ENCODE results near the gene COL27A1. TPM values are rescaled to one million over a fixed set of nuclear protein-coding genes. Genes with fewer than 3 reads are reported as not detected.
"Not testable (repeated sequence)": the region's sequence is repeated elsewhere in the genome, so short reads cannot be mapped to it uniquely, and the experiment has no call there.

The COL27A1 gene
- total RNA-seq, 1 donor from 2014 or later: 3.9 TPM

DNA sequence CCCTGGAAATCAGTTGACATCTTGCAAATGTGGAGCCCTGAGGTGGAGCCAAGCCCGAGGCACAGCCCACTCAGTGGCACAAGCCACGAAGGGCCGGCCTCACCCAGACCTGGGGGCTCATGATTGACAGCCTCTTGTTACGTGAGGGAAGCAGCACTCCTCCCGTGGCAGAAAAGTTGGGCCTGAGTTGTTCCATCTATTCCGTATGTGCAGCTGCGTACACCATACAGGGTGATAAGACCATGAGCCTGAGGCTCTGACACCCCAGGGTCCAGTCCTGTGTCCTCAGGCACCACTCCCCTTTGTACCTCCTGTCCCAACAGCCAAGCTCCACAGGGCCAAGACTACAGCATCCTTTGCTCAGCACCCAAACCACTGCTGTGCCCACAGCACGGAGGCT, 172.4 kb downstream of the COL27A1 start:
- no peak overlapping the region for H3K27ac Mint-ChIP-seq (ENCODE audit: unreplicated experiment)
- no peaks in the 10 kb centered on the region for H3K27me3 Mint-ChIP-seq (ENCODE audit: unreplicated experiment)
- no peak overlapping the region for H3K4me3 Mint-ChIP-seq (ENCODE audit: unreplicated experiment)
- no peaks in the 10 kb centered on the region for H3K4me1 Mint-ChIP-seq (ENCODE audit: low read depth, unreplicated experiment)
- TF ChIP-seq, protein P1, sequence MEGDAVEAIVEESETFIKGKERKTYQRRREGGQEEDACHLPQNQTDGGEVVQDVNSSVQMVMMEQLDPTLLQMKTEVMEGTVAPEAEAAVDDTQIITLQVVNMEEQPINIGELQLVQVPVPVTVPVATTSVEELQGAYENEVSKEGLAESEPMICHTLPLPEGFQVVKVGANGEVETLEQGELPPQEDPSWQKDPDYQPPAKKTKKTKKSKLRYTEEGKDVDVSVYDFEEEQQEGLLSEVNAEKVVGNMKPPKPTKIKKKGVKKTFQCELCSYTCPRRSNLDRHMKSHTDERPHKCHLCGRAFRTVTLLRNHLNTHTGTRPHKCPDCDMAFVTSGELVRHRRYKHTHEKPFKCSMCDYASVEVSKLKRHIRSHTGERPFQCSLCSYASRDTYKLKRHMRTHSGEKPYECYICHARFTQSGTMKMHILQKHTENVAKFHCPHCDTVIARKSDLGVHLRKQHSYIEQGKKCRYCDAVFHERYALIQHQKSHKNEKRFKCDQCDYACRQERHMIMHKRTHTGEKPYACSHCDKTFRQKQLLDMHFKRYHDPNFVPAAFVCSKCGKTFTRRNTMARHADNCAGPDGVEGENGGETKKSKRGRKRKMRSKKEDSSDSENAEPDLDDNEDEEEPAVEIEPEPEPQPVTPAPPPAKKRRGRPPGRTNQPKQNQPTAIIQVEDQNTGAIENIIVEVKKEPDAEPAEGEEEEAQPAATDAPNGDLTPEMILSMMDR (IDR thresholded peaks at IDR 0.05; ENCODE audit: partially characterized antibody, unreplicated experiment): no peak
- H3K9me3 Mint-ChIP-seq (ENCODE audit: unreplicated experiment): peaks cover 2% of the 10 kb centered on the region
- DNase-seq: no peak
- H3K36me3 Mint-ChIP-seq (ENCODE audit: unreplicated experiment): no peaks in the 10 kb centered on the region

DNA sequence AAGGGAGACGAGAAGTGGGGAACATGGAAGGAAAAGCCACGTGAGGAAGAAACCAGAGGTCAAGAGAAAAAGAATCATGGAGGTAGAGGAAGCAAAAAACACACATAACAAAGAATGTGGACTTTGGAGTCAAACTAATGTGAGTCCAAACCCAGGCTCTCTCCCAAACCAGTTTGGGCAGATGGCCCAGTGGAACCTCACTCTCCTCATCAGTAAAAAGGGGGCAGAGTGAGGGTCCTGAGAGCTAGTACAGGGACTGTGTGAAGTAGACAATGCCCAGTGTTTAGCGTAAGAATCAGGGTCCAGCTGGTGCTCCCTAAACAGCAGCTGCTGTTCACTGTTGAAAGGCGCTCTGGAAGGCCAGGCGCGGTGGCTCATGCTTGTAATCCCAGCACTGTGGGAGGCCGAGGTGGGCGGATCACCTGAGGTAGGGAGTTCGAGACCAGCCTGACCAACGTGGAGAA, 173.1 kb downstream of the COL27A1 start:
- H3K27me3 Mint-ChIP-seq (ENCODE audit: unreplicated experiment); H3K36me3 Mint-ChIP-seq (ENCODE audit: unreplicated experiment); DNase-seq; H3K4me3 Mint-ChIP-seq (ENCODE audit: unreplicated experiment); H3K4me1 Mint-ChIP-seq (ENCODE audit: low read depth, unreplicated experiment); H3K9me3 Mint-ChIP-seq (ENCODE audit: unreplicated experiment); H3K27ac Mint-ChIP-seq (ENCODE audit: unreplicated experiment): not testable (repeated sequence)

DNA sequence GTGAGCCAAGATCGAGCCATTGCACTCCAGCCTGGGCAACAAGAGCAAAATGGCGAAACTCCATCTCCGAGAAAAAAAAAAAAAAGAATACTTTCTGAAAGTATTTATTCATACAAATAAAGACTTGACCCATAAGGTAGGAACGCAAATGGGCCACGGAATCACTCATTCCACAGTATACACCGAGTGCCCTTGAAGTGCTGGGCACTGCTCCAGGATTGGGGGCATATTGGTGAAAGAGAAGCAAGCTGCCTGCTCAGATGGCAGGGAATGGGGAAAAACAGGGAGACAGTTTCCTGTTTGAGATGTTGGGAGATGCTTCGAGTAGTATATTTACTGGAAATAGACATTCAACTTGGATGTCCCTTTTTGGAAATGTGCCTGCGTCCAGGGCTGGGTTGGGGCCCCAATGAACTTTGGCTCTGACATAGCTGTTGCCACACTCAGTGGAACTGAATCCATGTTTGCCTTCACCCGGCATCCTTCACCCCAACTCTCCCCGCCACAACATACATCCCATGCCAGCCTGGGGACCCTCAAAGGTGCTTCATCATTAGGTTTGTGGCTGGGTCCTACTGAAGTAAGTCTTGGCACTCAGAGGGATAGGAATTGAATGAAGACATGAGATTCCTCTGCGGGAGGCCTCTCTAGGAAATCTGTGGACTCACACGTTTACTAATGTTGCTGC, 173.7 kb downstream of the COL27A1 start:
- H3K4me3 Mint-ChIP-seq (ENCODE audit: unreplicated experiment); H3K9me3 Mint-ChIP-seq (ENCODE audit: unreplicated experiment); DNase-seq; H3K4me1 Mint-ChIP-seq (ENCODE audit: low read depth, unreplicated experiment); H3K36me3 Mint-ChIP-seq (ENCODE audit: unreplicated experiment); H3K27me3 Mint-ChIP-seq (ENCODE audit: unreplicated experiment); H3K27ac Mint-ChIP-seq (ENCODE audit: unreplicated experiment): not testable (repeated sequence)

DNA sequence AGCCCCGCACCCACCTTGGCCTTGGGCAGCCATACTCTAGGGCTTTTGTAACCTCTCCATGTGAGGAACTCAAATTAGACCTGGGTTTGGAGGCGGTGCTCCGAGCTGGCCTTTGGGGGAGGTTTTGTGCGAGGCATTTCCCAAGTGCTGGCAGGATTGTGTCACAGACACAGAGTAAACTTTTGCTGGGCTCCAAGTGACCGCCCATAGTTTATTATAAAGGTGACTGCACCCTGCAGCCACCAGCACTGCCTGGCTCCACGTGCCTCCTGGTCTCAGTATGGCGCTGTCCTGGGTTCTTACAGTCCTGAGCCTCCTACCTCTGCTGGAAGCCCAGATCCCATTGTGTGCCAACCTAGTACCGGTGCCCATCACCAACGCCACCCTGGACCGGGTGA, 174.3 kb downstream of the COL27A1 start, which contains the start of gene ORM2:
ORM2 (plus strand) TSS at position 245 of the 398 bp plus-strand sequence; CDS start at position 281, 36 bp downstream.
- not testable (repeated sequence) for H3K36me3 Mint-ChIP-seq (ENCODE audit: unreplicated experiment); H3K4me3 Mint-ChIP-seq (ENCODE audit: unreplicated experiment); H3K27me3 Mint-ChIP-seq (ENCODE audit: unreplicated experiment); H3K9me3 Mint-ChIP-seq (ENCODE audit: unreplicated experiment); H3K27ac Mint-ChIP-seq (ENCODE audit: unreplicated experiment); H3K4me1 Mint-ChIP-seq (ENCODE audit: low read depth, unreplicated experiment); DNase-seq

DNA sequence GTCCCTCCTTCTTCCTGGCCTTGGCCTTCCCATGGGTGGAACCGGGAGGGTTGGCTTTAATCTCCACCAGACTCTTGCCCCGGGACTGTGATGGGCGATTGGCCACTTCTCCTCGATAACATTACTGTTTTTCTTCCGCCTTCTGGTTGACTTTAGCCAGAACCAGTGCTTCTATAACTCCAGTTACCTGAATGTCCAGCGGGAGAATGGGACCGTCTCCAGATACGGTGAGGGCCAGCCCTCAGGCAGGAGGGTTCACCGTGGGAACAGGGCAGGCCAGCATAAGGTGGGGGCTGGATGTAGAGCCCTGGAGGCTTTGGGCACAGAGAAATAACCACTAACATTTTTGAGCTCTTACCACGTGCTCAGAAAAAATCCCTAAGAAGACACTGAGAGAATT, 175.3 kb downstream of the COL27A1 start:
- no peaks in the 10 kb centered on the region for H3K36me3 Mint-ChIP-seq (ENCODE audit: unreplicated experiment)
- no peak overlapping the region for H3K27ac Mint-ChIP-seq (ENCODE audit: unreplicated experiment)
- H3K27me3 Mint-ChIP-seq (ENCODE audit: unreplicated experiment): no peaks in the 10 kb centered on the region
- no peak for DNase-seq
- H3K4me1 Mint-ChIP-seq (ENCODE audit: low read depth, unreplicated experiment): no peaks in the 10 kb centered on the region
- TF ChIP-seq, protein P1 (IDR thresholded peaks at IDR 0.05; ENCODE audit: partially characterized antibody, unreplicated experiment): no peak
- H3K4me3 Mint-ChIP-seq (ENCODE audit: unreplicated experiment): no peak overlapping the region
- H3K9me3 Mint-ChIP-seq (ENCODE audit: unreplicated experiment): peaks cover 2% of the 10 kb centered on the region

DNA sequence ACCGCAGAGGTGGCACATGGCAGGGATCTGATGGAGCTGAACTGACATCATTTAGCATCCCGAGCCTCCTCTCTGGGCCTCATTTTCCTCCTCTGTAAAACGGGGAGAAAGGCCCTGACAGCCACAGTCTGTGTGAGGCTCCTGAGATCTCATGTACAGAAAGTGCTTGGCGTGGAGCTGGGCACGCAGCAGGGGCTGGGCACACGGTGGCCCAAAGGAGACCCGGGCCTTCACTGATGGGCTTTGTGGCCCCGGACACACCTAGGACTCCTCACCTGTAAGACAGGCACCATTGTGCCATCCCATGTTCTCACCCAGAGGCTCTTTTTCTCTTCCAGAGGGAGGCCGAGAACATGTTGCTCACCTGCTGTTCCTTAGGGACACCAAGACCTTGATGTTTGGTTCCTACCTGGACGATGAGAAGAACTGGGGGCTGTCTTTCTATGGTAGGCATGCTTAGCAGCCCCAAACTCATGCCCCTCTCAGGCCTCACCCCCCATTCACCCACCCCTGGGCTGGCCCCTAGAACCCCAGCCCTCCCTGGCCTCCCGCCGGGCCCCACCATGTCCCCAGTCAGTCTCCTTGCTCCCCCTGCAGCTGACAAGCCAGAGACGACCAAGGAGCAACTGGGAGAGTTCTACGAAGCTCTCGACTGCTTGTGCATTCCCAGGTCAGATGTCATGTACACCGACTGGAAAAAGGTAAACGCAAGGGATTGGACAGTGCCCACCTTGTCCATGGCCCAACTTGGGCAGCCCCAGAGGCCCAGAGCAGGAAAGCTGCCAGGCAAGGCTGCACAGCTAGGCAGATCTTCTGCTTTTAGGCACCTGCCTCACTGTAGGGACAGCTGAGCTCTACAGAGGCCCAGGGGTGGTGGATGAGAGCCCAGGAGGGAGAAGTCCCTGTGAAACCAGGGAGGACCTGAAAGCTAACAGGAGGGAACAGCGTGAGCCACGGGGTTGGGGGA, 176.2 kb downstream of the COL27A1 start:
- not testable (repeated sequence) for H3K4me1 Mint-ChIP-seq (ENCODE audit: low read depth, unreplicated experiment); H3K4me3 Mint-ChIP-seq (ENCODE audit: unreplicated experiment)

DNA sequence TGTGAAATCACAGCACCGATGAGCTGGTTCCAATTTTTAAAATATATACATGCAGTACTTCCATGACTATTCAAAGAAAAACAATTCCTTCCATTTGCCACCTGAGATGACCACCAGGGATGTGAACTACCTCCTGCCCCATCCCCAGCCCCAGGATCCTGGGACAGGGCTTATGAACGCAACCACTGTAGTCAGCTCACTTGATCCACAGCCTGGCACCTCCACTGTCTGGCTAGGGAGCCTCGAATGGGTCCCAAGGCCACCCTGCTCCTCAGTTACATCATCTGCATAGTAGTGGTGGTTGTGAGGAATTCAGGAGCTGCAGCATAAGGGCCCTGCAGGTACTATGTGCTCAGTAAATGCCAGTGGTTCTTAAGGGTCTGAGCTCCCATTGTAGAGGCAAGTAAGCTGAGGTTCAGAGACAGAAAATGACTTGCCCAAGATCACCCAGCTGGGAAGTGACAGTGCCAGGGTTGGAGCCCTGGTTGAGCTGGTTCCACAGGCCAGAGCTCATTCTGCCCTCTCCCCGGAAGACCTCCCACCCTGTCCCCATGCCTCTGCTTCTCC, 177.2 kb downstream of the COL27A1 start:
- not testable (repeated sequence) for H3K27ac Mint-ChIP-seq (ENCODE audit: unreplicated experiment); H3K4me3 Mint-ChIP-seq (ENCODE audit: unreplicated experiment); H3K9me3 Mint-ChIP-seq (ENCODE audit: unreplicated experiment); DNase-seq; H3K4me1 Mint-ChIP-seq (ENCODE audit: low read depth, unreplicated experiment); H3K36me3 Mint-ChIP-seq (ENCODE audit: unreplicated experiment); H3K27me3 Mint-ChIP-seq (ENCODE audit: unreplicated experiment)

More for the DNA sequence above, 176.2 kb downstream of the COL27A1 start:
- H3K36me3 Mint-ChIP-seq (ENCODE audit: unreplicated experiment); H3K9me3 Mint-ChIP-seq (ENCODE audit: unreplicated experiment); H3K27ac Mint-ChIP-seq (ENCODE audit: unreplicated experiment); DNase-seq; H3K27me3 Mint-ChIP-seq (ENCODE audit: unreplicated experiment): not testable (repeated sequence)

DNA sequence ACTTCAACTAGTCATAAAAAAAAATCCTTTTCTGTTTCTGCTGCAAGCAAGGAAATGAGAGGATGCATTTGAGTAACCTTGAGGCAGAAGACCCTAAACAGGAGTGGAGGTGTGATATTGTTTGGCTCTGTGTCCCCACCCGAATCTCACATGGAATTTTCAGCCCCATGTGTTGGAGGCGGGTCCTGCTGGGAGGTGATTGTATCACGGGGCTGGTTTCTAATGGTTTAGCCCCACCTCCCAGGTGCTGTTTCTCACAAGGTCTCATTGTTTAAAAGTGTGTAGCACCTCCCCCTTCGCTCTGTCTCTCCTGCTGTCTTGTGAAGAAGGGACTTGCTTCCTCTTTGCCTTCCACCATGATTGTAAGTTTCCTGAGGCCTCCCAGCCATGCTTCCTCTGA, 178.4 kb downstream of the COL27A1 start:
- H3K36me3 Mint-ChIP-seq (ENCODE audit: unreplicated experiment); H3K9me3 Mint-ChIP-seq (ENCODE audit: unreplicated experiment); H3K4me1 Mint-ChIP-seq (ENCODE audit: low read depth, unreplicated experiment); H3K27ac Mint-ChIP-seq (ENCODE audit: unreplicated experiment); DNase-seq; H3K4me3 Mint-ChIP-seq (ENCODE audit: unreplicated experiment); H3K27me3 Mint-ChIP-seq (ENCODE audit: unreplicated experiment): not testable (repeated sequence)
